Right kidney (tissue), 1 donor: ENCODE results near the gene WNK2.
"Not testable (repeated sequence)": the region's sequence is repeated elsewhere in the genome, so short reads cannot be mapped to it uniquely, and the experiment has no call there.

ENCODE experiments used
- DNase-seq: peaks from one replicate; pipeline ENCODE4 v3.0.0-alpha.2; 2016

The WNK2 gene

DNA sequence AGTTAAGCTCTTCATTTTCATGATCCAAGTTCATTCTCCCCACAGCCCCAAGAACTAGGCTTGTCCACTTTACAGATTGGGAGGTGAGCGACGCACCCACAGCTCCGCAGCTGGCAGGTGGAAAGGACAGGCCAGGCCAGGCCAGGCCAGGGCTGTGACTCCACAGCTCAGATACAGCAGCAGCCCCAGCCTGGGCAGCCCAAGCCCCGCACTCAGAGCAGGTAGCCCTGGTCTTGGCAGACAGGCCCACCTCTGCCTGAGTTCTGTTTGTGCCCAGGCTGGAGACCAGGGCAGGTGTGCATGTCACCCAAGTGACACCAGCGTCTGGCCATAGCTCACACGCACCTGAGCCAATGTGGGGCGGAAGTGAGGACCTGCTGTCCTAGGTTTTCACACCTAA lies 124.7 kb downstream of the WNK2 start:
- no peak for DNase-seq

DNA sequence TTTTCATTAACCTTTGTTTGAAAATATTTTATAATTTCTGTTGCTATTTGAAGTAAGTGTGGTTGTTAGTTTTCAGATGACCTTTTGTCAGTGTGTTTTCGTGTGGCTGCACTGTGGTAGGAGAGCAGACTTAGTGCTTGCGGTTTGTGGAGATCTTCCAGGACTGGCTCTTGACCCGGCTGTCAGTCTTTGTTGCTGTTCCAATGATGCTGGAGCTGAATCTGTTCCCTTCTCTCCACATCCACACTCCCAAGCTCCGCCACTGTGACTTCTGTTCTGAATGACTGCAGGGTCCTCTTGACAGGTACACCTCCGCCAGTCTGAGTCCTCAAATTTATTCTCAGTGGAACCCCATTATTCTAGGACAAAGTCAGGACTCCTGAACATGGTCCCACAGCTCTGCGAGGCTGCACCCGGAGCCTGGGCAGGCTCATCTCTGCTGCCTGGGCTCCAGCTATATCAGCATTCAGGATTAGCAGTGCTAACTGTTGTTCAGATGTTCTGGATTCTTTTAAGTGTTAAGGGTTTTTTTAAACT lies 126.0 kb downstream of the WNK2 start:
- DNase-seq, result no peak

DNA sequence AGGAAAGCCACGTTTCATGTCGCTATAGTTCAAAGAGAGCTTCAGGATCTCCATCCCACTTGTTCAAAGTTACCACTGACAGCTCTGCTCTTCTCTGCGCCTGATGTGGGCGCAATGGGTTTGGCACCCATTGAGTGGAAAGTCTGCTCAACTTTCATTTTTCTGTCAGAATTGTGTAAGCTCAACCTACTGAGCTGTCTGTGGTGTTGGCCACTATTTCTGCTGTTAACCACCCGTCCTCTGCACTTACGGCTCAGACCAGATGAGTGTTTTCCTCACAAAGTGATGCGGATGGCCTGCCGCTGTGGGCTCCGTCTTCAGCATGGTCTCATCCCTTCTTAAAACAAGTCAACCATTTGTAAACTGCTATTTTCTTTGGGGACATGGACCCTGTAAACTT lies 131.2 kb downstream of the WNK2 start:
- no peak for DNase-seq

DNA sequence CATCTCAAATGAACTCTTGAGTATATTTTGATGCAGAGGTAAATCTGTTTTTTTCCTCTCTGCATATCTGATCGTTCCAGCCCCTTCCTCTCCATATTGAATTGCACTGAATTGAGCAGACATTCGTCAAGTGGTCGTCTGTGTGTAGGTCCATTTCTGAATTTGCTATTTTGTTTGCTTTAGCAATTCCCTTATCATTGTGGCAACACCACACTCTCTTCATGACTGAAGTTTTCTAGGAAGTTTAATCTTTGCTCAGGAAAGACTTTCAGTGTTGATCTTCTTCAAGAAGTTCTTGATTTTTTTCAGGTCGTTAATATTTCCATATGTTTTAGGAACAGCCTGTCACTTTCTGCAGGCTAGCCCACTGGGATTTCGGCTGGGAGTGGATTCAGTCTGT lies 132.0 kb downstream of the WNK2 start:
- DNase-seq, result no peak

DNA sequence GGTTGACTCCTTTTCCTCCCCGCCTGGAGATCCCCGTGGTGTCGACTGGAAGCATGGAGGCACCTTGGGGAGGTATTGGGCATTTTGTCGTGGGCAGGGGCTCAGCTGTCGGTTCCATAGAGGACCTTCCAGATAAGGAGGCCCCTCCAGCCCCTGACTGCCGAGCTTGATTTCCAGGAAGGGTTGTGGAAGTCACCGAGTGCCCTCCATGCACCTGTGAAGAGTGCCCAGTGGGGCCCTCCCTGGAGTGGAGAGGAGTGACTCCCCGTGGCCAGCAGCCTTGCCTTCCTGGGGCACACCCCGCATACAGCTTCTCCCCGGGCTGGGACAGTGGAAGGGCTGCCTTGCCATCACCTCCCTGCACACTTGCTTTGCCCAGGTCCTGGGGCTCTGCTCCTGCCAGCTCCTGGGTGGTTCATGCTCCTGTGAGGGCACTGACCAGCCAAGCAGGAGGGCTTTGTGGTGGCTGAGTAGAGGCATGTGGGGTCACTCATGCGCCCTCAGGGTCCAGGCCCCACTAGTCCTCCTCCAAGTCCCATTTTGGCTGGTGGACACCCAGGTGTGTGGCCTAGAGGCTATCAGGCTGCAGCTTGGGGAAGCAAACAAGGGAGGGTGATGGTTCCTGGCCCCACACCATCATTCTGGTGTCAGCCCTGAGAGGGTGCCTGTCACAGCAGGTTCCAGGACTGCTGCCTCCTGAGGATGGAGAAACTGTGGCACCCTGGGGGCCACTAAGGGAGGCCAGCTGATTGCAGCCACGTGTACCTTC lies 133.0 kb downstream of the WNK2 start:
- no peak for DNase-seq

DNA sequence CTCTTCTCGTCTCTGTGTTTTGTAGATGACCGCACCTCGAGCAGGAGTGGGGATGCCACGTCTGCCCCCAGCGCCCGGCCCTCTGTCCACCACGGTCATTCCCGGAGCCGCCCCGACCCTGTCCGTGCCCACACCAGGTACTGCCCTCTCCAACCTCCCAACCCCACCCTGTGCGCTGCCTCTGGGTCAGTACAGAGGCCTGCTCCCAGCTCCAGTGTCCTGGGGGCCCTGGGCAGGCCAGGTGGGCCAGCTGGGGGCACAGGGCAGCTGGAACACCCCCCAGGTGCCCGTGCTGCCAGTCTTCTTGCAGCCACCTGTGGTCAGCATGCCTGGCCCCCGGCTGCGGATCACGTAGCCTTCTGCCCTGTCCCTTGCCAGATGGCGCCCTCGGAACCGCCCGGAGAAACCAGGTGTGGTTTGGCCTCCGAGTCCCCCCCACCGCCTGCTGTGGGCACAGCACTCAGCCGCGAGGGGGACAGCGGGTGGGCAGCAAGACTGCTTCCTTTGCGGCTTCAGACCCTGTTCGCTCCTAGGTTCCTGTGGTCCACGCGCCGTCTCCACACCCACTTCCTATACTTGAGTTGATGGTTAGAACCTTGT lies 133.7 kb downstream of the WNK2 start:
- DNase-seq, result no peak

DNA sequence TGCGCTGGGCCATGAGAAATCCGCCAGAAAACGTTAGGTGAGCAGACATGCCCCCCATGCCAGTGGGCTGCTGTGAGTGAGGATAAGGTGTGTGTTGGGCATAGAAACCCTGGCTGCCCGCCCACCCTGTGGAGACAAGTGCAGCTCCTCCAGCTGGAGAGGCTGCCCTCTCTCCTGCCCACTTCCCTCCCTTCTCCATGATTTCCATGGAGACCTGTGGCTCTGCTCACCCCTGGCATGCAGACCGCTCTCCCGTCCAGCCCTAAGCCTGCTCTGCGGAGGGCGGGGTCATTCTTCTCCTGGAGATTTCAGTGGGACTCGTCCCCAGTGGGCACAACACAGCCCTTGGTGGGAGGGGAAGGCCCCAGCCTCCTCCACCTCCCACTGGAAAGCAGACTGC lies 134.5 kb downstream of the WNK2 start:
- DNase-seq, result no peak

DNA sequence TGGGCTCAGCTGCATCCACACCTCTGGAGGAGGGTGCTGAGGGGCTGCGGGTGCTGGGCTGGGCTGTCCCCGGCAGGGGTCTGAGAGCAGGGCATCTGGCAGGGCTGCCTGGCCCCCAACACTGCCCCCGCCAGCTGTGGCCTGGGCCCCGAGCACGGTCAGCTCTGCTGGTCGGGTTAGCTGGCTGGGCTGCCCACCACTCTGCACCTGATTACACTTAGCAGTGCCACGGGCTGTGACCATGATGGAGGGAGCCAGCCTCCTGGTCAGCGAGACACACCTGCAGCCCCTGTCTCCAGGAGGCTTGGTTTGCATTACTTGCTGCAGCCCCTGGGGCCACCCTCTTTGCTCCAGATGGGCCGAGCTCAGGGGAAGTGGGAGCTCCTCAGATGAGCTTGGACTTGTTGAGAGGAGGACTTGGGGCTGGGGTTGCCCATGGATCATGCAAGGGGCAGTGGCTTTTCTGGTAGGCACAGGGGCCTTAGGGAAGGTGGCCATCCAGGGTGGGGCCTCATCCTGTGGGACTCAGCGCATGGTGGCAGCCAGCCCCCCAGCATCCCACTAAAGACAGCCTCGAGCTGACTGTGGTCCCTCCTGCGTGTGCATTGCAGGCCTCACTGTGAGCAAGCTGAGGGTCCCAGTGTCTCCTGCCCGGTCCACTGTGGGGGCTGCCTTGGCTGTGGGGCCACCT lies 135.5 kb downstream of the WNK2 start:
- no peak for DNase-seq

DNA sequence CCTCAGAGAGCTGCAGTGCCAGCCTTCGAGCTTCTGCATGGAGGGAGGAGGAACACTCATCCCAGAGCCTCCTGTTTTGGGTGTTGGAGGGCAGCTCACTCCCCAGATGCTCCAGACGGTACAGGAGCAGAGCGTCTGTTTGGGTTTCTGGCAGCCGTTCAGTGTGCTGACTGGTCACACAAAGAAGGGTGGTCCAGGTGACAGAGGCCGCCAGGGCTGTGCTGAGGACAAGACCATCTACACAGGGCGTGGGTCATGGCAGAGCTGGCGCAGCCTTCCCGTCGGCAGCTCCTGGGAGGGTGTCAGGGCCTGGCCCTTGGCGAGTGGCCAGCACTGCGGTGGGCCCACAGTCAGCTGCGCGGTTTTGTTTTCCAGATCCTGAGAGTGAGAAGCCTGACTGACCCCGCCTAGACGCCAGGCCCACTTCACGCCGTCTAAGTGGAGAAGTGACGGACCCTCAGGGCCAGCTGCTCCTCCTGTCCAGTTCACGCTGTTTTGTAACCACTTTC lies 136.1 kb downstream of the WNK2 start:
- no peak for DNase-seq

DNA sequence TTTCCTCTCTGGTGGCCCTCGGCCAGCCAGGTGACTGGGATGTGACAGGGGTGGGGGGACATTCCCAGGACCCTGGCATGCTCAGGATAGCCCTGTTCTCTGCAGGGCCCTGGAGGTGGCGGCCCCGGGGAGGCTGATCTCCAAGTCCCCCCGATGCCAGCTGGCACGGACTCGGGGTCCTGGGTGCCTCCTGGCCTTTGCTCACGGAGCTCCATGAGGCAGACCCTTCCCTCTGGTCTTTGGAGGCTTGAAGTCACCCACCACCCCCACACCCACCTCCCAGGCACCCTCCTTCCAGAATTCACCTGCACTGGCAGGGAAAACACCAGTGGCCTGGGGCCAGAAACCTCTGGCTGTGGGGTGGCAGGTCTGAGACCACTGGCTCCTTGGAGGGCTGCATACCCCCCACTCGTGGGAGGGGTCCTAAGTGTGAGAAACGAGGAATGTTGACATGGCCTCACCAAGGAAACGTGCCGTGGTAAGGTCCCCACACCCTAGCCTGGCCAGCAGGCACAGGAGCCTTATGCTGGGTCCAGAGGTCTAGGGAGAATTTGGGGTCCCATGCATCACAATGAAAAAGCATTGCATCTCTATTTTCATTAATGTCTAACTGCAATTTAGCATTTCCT lies 136.8 kb downstream of the WNK2 start:
- no peak for DNase-seq

DNA sequence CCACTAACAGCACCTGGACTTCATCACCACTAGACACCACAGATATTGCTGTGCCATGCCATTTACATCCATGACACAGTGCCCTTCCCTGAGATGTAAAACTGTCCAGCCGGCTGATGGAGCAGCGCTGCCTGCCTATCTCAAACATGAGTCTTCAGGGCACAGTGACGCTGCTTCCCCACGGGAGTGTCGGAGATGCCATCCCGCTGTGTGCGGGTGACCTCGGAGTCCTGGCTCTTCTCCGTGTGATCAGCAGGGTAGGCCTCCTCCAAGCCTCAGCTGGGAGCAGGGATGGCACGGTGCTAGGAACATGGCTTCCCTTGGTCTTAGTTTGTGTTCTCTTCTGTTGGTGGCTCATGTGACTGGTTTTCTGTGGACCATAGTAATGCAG lies 137.3 kb downstream of the WNK2 start:
- no peak for DNase-seq

DNA sequence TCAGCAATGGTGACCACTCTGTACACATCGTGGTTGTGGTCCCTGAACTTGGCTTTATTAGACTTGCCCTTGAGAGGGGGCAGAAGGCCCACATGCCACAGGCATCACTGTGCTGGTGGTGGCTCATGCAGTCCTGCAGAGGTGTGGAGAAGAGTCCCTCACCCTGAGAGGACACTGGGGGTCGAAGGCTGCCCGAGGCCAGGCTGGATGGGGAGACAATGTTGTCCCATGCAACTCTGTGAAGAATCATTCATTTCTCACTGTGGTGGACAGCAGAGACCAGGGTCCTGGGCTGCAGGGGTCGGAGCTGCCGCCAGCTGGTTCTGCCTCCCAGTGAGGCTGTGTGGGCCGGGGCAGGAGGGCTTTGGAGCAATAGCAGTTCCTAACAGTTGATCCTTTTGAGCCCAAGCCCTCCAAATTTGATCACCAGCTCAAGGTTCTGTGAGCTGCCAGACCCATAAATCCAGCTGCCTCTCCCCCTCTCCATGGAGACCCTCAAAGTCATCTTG lies 139.6 kb downstream of the WNK2 start:
- not testable (repeated sequence) for DNase-seq

DNA sequence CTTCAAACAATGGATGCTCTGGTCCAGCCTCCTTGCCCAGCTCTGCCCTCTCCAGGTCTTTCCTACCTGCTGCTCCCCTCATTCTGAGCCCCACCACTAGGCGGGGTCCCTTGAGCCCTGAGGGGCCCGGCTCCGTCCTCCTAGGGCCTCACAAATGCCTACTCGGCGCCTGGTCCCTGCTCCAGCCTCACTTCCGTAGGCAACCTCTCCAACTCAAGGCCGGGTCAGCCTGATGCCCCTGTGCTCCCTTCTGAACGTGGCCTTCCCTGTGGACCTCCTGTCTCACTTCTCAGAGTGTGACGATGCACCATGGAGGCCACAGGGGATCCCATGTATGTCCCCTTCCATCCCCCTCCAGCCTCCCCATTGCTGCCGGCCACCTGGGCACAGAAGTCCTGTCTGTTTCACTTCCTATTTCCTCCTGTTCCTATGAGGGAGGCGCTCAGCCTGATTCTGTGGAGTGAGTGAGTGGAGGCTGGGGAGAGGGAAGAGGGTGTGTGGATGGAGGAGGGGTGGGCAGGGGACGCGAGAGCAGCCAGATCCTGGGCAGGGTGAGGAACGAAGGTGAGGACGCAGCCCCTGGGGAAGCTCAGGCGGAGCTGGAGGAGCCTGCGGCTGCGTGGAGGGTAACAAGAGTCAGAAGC lies 140.4 kb downstream of the WNK2 start:
- DNase-seq, result no peak

DNA sequence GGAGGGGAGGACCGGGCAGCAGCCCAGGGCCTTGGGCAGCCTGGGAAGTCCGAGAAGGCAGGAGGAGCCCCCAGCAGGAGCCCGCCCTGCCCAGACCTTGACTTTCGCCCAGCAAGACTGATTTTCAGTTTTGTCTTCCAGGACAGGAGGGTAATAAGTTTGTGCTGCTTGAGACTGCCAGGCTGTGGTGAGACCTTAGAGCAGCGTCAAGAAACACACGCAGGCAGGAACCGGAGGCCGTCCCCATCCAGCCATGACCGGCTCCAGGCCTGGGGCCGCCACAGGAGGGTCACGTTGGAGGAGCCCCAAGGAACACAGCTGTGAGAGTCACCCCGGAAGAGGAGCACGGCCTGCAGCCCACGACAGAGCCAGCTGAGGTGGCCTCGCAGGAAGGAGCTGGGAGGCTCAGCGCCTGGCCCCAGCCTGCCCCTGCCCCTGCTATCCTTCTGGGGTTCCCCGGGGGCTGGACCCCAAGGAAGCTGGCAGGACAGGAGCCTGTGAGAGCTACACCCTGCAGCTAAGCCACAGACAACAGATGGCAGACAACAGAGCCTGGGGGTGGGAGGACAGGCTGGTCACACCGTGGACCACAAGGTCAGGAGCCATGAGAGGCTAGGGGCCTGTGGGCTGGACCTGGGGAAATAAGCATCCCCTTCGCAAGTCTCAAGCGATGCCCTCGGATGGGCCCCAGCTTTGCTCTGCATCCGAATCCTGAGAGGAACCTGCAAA lies 141.5 kb downstream of the WNK2 start:
- no peak for DNase-seq

DNA sequence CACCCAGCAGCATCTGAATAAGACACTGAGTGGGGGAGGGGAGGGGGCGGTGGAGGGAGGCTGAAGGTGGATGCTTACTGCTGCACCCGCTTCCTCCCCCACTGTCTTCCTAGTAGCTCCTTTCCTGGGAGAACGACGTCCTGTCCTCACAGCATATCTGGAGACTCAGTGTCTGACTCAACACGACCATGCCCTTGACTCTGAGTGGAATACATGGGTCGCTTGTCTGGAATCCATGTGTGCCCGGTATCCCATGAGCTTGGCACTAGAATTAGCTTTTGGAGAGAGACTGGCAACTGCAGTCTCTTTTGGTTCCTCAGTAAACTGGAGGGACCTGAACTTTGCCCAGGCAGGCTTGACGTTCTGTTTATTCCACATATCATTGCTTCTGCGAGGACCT lies 142.1 kb downstream of the WNK2 start:
- DNase-seq, result no peak

DNA sequence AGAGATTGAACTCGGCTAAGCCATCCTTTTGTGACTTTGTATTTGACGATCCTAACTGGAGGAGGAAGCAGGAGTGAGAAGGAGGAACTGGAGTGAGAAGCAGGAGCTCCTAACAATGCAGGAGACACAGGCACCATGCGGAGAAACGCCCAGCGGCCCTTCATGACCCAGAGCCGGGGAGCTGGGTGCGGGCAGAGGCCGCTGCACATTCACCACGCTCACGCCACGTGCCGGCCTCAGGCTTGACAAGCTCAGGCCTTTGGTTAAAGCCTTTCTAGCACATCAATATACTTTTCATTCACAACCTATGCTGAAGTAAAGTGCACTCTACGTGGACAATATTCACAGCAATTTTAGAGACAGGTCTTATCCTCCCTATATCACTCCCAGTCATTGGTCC lies 142.7 kb downstream of the WNK2 start:
- no peak for DNase-seq

DNA sequence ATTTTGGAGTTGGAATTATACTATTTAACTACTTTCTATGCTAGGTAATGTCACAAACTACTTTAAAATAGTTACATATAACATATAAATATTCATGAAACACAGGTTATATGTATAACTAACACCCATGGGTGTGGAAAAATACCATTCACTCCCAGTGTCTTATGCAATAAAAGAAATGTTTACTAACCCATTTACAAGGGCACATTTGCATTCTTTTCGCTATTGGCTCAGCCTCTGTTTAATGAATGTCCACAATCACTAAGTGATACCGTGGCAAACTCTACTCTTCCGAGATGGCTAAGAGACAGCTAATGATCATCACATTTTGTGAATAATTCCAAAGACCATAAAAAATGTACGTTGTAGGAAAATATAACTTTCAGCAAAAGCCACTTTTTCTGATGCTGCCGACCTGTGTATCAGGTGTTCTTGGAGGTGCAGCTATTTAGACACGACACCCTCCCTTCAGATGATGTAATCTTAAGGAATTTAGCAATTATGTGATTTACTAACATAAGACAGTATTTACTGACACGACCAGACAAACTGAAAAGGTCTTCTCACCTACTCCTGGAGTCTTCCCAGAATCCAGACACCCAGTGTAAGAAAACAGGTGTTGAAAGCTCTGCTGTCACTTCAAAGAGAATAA lies 145.8 kb downstream of the WNK2 start:
- no peak for DNase-seq

DNA sequence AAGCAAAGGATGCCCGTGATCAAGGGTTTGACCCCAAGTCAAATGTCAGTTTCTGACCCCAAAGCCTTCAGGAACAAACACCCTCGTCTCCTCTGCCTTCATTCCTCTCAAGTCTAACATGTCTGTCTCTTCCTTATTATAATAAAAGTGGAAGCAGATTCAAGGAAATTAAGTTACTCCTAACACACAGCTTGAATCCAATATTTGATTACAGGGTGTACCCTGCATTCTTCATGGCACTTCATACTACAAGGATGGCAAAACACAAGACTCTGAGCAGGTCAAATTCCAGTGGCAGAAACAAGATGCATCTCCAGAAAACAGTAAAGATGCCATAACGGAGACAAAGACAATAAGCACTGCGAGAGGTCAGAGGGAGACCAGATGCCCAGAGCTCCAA lies 148.4 kb downstream of the WNK2 start:
- DNase-seq, result no peak

DNA sequence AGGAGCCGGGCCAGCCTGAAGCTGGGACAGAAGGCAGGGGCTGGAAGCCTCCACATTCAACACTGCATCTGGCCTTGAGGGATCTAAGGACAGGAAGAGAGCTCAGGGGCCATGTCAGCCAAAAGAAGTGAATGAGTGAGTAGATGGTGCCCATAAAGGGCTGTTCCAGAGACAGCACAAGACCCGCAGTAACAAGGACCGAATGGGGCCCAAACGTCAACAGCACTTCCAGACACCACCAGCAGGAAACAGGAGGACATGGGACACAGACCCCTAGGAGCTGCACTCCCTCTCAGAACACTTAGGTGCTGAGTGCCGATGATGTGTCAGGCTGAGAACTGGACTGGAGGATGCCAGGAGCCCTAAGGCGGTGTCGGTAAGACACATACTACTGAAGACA lies 152.8 kb downstream of the WNK2 start:
- DNase-seq, result no peak

DNA sequence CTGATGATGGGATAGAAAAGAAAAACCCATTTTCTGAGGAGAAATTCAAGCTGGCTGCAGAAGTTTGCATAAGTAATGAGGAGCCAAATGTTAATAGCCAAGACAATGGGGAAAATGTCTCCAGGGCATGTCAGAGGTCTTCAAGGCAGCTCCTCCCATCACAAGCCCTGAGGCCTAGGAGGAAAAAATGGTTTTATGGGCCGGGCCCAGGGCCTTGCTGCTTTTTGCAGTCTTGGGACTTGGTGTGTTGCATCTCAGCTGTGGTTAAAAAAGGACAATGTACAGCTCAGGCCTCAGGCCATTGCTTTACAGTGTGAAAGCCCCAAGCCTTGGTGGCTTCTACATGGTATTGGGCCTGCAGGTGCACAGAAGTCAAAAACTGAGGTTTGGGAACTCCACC lies 154.3 kb downstream of the WNK2 start:
- not testable (repeated sequence) for DNase-seq

DNA sequence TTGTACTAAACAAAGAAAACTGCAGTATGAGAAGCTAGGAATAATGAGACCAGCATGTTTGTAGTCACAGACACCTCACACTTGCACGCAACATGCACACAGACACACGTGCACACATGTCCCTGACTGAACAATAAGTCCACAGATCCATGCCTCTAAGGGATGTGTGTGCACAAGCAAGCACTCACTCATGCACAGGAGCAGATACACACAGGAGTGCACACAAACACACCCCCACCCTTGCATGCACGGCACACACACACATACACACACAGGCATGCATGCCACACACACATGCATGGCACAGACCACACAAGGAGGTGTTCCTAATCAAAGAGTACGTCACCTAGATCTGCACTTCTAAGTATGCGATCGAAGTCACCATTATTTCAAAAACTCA lies 156.2 kb downstream of the WNK2 start:
- no peak for DNase-seq
